Liver (tissue), 3 donors: ENCODE results near the gene CMPK1.

Experiments
- CTCF ChIP-seq: fragments of 150-350 bp; IDR thresholded peaks from 2 replicates; pipeline ENCODE4 v1.5.1; 2017; ENCODE audit warnings: improper control_type of control experiment, low read depth, low read length; ENCODE audit not compliant: missing input control
- JUND ChIP-seq, 2 donors: IDR thresholded peaks; 2 replicates each; pipeline ENCODE4 v1.6.1; 2016; ENCODE audit warnings: antibody characterized with exemption in 2 of 2
- RAD21 ChIP-seq, 2 donors: IDR thresholded peaks; 2 replicates each; pipeline ENCODE4 v1.6.1; 2016; ENCODE audit warnings: antibody characterized with exemption in 2 of 2, mild to moderate bottlenecking in 2 of 2
- donor health status: healthy.
- donor health status: healthy.

- TF ChIP-seq CTCF: no peak
- TF ChIP-seq RAD21 (IDR thresholded peaks at IDR 0.05): no peak
- no peak for TF ChIP-seq JUND (IDR thresholded peaks at IDR 0.05)
These were observed 1.7 kb upstream of the CMPK1 start for GRCh38 chr1:47331875-47332274.
